WTC11 (cell line): ENCODE results near the gene PARVB. TPM values are rescaled to one million over a fixed set of nuclear protein-coding genes. Genes with fewer than 3 reads are reported as not detected.
A peak's percentile ranks its signal among the peaks of the same experiment; 100 is the strongest.

Experiments used
- ATAC-seq: fragments of 200-7000 bp; cut with Tn5 transposase; 2 replicates; pipeline ENCODE4 v1.10.0; 2021; ENCODE audit warnings: mild to moderate bottlenecking, moderate library complexity
- CTCF ChIA-PET: fragments of 300-600 bp; sonication (Branson Sonifier 250); formaldehyde crosslinking; loops from one replicate; lab custom pipeline; 2021; ENCODE audit warnings: antibody characterized with exemption; lab: Charles Lee
- POLR2A ChIA-PET: fragments of 350-600 bp; sonication (Branson Sonifier 250); formaldehyde crosslinking; loops from one replicate; lab custom pipeline; 2021; ENCODE audit warnings: antibody characterized with exemption; lab: Charles Lee
- DNase-seq: peaks from one replicate; pipeline ENCODE4 v3.0.0; 2021; ENCODE audit warnings: low spot score
- H3K27ac Mint-ChIP-seq: 2 replicates; pipeline ENCODE4 v1.8.0; 2021; ENCODE audit warnings: mixed read lengths
- H3K27me3 Mint-ChIP-seq: 2 replicates; pipeline ENCODE4 v1.8.0; 2021; ENCODE audit warnings: low read depth, mild to moderate bottlenecking, moderate library complexity, mixed read lengths
- H3K36me3 Mint-ChIP-seq: 2 replicates; pipeline ENCODE4 v1.8.0; 2021; ENCODE audit warnings: mixed read lengths
- H3K4me1 Mint-ChIP-seq: 2 replicates; pipeline ENCODE4 v1.8.0; 2022; ENCODE audit warnings: mixed read lengths
- H3K4me3 Mint-ChIP-seq: 2 replicates; pipeline ENCODE4 v1.8.0; 2021; ENCODE audit warnings: mild to moderate bottlenecking, moderate library complexity, mixed read lengths
- H3K9me3 Mint-ChIP-seq: 2 replicates; pipeline ENCODE4 v1.8.0; 2021; ENCODE audit warnings: mixed read lengths
- AFF4 ChIP-seq: sonication (generic); formaldehyde crosslinking; IDR thresholded peaks from 2 replicates; pipeline ENCODE4 v1.8.1; 2023; ENCODE audit warnings: mild to moderate bottlenecking, missing genetic modification reagents, borderline replicate concordance
- ATF3 ChIP-seq: sonication (generic); formaldehyde crosslinking; conservative IDR thresholded peaks from 2 replicates; pipeline ENCODE4 v1.8.1; 2022; ENCODE audit warnings: mild to moderate bottlenecking, missing genetic modification reagents
- ATF6 ChIP-seq: sonication (generic); formaldehyde crosslinking; IDR thresholded peaks from 2 replicates; pipeline ENCODE4 v1.8.1; 2023; ENCODE audit warnings: mild to moderate bottlenecking, missing genetic modification reagents
- ETV6 ChIP-seq: sonication (generic); formaldehyde crosslinking; IDR thresholded peaks from 2 replicates; pipeline ENCODE4 v1.8.1; 2022; ENCODE audit warnings: mild to moderate bottlenecking, missing genetic modification reagents
- GTF2I ChIP-seq: fragments of 250-450 bp; sonication (Bioruptor Pico); conservative IDR thresholded peaks from 2 replicates; pipeline ENCODE4 v1.4.0; 2021; ENCODE audit warnings: mild to moderate bottlenecking
- JAZF1 ChIP-seq: fragments of 250-450 bp; sonication (Bioruptor Pico); IDR thresholded peaks from 2 replicates; pipeline ENCODE4 v1.9.0; 2021; ENCODE audit warnings: moderate library complexity, mild to moderate bottlenecking, inconsistent platforms
- NR3C1 ChIP-seq: sonication (generic); formaldehyde crosslinking; conservative IDR thresholded peaks from 2 replicates; pipeline ENCODE4 v1.8.1; 2023; ENCODE audit warnings: low read depth, mild to moderate bottlenecking, missing genetic modification reagents
- RORB ChIP-seq: fragments of 250-450 bp; sonication (Bioruptor Pico); IDR thresholded peaks from 2 replicates; pipeline ENCODE4 v1.9.0; 2021; ENCODE audit warnings: mild to moderate bottlenecking
- ZNF219 ChIP-seq: sonication (generic); formaldehyde crosslinking; IDR thresholded peaks from 2 replicates; pipeline ENCODE4 v1.8.0; 2023; ENCODE audit warnings: missing genetic modification reagents, mild to moderate bottlenecking, borderline replicate concordance
- ZNF425 ChIP-seq: fragments of 250-450 bp; sonication (Bioruptor Pico); conservative IDR thresholded peaks from 2 replicates; pipeline ENCODE4 v1.9.0; 2021; ENCODE audit warnings: mild to moderate bottlenecking
- total RNA-seq: library from RNA; stranded (reverse); gene quantifications from 3 replicates; pipeline ENCODE4 v1.2.3, GENCODE V29; 2021
- TF ChIP-seq, protein P1 (sequence below): fragments of 250-450 bp; sonication (Bioruptor Pico); IDR thresholded peaks from 2 replicates; pipeline ENCODE4 v1.9.0; 2021; ENCODE audit warnings: mild to moderate bottlenecking
- TF ChIP-seq, protein P2 (sequence below): sonication (generic); formaldehyde crosslinking; IDR thresholded peaks from 2 replicates; pipeline ENCODE4 v1.8.0; 2023; ENCODE audit warnings: mild to moderate bottlenecking, missing genetic modification reagents
- TF ChIP-seq, protein P3 (sequence below): sonication (generic); formaldehyde crosslinking; IDR thresholded peaks from 2 replicates; pipeline ENCODE4 v1.8.1; 2022; ENCODE audit warnings: low read depth, mild to moderate bottlenecking, moderate library complexity, missing genetic modification reagents, borderline replicate concordance
- TF ChIP-seq, protein P4 (sequence below): sonication (generic); formaldehyde crosslinking; IDR thresholded peaks from 2 replicates; pipeline ENCODE4 v1.8.0; 2022; ENCODE audit warnings: mild to moderate bottlenecking, missing genetic modification reagents
- TF ChIP-seq, protein P5 (sequence below): fragments of 200-600 bp; IDR thresholded peaks from 2 replicates; pipeline ENCODE4 v1.8.0; 2022; ENCODE audit warnings: antibody characterized with exemption

Gene PARVB
- total RNA-seq, 1 experiment from 2014 or later = 3.3 TPM

DNA sequence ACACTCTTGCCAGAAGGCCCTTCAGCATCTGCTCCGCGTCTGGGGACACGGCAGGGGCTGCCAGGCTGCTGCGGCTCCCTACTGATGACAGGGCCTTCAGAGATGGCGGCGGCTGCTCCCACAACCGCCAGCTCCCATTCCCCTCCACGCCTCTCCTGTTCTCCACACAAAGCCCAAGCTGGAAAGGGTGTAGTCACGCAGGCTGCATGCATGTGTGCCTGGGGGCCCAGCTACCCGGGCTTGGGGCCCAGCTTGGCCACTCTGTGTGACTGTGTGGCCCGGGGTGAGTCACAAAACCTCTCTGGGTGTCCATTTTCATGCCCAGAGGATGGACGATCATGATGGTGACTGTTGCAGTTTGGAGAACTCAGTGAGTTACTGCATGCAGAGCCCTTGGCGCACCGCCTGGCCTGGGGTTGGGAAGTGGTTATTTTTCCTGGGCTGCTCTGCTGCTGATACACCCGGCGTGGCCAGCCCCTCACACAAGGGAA, 31.7 kb upstream of the PARVB start (continued):
- TF ChIP-seq JAZF1 (CRISPR knock-in tag) (no peak), ETV6 (CRISPR knock-in tag) (no peak), GTF2I (CRISPR knock-in tag) (no peak), NR3C1 (CRISPR knock-in tag) (no peak), AFF4 (CRISPR knock-in tag) (no peak), ATF6 (CRISPR knock-in tag) (no peak), RORB (no peak)
- TF ChIP-seq, protein P1, sequence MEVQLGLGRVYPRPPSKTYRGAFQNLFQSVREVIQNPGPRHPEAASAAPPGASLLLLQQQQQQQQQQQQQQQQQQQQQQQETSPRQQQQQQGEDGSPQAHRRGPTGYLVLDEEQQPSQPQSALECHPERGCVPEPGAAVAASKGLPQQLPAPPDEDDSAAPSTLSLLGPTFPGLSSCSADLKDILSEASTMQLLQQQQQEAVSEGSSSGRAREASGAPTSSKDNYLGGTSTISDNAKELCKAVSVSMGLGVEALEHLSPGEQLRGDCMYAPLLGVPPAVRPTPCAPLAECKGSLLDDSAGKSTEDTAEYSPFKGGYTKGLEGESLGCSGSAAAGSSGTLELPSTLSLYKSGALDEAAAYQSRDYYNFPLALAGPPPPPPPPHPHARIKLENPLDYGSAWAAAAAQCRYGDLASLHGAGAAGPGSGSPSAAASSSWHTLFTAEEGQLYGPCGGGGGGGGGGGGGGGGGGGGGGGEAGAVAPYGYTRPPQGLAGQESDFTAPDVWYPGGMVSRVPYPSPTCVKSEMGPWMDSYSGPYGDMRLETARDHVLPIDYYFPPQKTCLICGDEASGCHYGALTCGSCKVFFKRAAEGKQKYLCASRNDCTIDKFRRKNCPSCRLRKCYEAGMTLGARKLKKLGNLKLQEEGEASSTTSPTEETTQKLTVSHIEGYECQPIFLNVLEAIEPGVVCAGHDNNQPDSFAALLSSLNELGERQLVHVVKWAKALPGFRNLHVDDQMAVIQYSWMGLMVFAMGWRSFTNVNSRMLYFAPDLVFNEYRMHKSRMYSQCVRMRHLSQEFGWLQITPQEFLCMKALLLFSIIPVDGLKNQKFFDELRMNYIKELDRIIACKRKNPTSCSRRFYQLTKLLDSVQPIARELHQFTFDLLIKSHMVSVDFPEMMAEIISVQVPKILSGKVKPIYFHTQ (CRISPR knock-in tag) = no peak
- TF ChIP-seq, protein P2, sequence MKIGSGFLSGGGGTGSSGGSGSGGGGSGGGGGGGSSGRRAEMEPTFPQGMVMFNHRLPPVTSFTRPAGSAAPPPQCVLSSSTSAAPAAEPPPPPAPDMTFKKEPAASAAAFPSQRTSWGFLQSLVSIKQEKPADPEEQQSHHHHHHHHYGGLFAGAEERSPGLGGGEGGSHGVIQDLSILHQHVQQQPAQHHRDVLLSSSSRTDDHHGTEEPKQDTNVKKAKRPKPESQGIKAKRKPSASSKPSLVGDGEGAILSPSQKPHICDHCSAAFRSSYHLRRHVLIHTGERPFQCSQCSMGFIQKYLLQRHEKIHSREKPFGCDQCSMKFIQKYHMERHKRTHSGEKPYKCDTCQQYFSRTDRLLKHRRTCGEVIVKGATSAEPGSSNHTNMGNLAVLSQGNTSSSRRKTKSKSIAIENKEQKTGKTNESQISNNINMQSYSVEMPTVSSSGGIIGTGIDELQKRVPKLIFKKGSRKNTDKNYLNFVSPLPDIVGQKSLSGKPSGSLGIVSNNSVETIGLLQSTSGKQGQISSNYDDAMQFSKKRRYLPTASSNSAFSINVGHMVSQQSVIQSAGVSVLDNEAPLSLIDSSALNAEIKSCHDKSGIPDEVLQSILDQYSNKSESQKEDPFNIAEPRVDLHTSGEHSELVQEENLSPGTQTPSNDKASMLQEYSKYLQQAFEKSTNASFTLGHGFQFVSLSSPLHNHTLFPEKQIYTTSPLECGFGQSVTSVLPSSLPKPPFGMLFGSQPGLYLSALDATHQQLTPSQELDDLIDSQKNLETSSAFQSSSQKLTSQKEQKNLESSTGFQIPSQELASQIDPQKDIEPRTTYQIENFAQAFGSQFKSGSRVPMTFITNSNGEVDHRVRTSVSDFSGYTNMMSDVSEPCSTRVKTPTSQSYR (CRISPR knock-in tag) = no peak
- TF ChIP-seq, protein P3, sequence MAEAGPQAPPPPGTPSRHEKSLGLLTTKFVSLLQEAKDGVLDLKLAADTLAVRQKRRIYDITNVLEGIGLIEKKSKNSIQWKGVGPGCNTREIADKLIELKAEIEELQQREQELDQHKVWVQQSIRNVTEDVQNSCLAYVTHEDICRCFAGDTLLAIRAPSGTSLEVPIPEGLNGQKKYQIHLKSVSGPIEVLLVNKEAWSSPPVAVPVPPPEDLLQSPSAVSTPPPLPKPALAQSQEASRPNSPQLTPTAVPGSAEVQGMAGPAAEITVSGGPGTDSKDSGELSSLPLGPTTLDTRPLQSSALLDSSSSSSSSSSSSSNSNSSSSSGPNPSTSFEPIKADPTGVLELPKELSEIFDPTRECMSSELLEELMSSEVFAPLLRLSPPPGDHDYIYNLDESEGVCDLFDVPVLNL (CRISPR knock-in tag) = no peak
- TF ChIP-seq, protein P4, sequence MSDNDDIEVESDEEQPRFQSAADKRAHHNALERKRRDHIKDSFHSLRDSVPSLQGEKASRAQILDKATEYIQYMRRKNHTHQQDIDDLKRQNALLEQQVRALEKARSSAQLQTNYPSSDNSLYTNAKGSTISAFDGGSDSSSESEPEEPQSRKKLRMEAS (CRISPR knock-in tag) = no peak

DNA sequence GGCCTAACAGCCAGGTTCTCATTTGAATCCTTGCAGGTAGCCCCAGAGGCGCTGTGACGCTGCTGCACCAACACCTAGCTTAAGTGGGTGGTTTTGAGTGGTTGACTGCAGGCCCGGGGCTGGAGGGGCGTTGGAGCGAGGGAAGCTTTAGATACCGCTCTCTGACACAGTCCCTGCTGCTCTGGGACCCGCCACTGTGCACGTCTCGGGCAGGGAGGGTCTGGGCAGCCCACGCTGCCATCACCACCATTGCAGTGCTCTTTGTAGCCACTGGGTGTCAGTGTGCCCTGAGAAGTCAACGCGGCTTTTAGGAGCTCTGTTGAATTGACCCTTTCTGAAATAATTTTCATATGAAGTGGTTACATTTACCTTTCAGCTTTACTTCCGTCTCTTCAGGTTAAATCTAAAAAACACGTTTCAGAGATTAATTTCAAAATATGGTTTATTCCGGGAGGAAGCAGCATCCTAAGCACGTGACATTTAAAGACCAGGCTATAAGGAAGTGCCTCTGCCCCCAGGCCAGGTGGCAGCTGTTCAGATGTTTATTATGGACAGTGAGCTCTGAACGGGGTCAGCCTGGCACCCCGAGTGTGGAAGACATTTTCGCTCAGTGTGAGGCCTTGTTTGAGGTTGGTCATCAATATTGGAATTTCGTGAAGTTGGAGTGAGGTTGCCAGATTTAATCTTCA, 30.9 kb upstream of the PARVB start:
- DNase-seq (peak; percentile 78), ATAC-seq (peak; percentile 97)
- ChIA-PET POLR2A (interaction anchor here (0.5 kb wide), 2 partner anchors 59 to 95 kb away, joined by 3 to 4 read pairs; no protein-coding TSS in a partner anchor), CTCF (interaction anchor here (0.5 to 3.1 kb wide), 89 partner anchors 9 to 763 kb away, joined by 3 to 80 read pairs (median 4); partner anchors contain the start of genes PARVB and SAMM50)
- Mint-ChIP-seq H3K27me3 (no peaks in the 10 kb centered on the region), H3K9me3 (no peaks in the 10 kb centered on the region), H3K4me3 (no peak overlapping the region), H3K4me1 (no peaks in the 10 kb centered on the region), H3K27ac (no peak overlapping the region), H3K36me3 (peaks cover 68% of the 10 kb centered on the region)
- TF ChIP-seq ZNF425 (CRISPR knock-in tag) = no peak
- TF ChIP-seq ATF3 = no peak
- no peak for TF ChIP-seq GTF2I (CRISPR knock-in tag)
- TF ChIP-seq, protein P5, sequence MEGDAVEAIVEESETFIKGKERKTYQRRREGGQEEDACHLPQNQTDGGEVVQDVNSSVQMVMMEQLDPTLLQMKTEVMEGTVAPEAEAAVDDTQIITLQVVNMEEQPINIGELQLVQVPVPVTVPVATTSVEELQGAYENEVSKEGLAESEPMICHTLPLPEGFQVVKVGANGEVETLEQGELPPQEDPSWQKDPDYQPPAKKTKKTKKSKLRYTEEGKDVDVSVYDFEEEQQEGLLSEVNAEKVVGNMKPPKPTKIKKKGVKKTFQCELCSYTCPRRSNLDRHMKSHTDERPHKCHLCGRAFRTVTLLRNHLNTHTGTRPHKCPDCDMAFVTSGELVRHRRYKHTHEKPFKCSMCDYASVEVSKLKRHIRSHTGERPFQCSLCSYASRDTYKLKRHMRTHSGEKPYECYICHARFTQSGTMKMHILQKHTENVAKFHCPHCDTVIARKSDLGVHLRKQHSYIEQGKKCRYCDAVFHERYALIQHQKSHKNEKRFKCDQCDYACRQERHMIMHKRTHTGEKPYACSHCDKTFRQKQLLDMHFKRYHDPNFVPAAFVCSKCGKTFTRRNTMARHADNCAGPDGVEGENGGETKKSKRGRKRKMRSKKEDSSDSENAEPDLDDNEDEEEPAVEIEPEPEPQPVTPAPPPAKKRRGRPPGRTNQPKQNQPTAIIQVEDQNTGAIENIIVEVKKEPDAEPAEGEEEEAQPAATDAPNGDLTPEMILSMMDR = peak; percentile 93
- no peak for TF ChIP-seq ZNF219
